IMR-90 (cell line): ENCODE results near the gene IL17D.

Source experiments
- BHLHE40 ChIP-seq: fragments of 150-350 bp; IDR thresholded peaks from 2 replicates; pipeline ENCODE4 v1.6.1; 2016; ENCODE audit warnings: mild to moderate bottlenecking, low read depth, low read length
- CEBPB ChIP-seq: IDR thresholded peaks from 2 replicates; pipeline ENCODE4 v1.6.1; 2012; ENCODE audit warnings: low read depth, low read length, improper control_type of control experiment
- CTCF ChIP-seq: conservative IDR thresholded peaks from 2 replicates; pipeline ENCODE4 v1.5.1; 2012; ENCODE audit warnings: mild to moderate bottlenecking, low read depth, low read length, improper control_type of control experiment
- MAFK ChIP-seq: IDR thresholded peaks from 2 replicates; pipeline ENCODE4 v1.6.1; 2012; ENCODE audit warnings: low read depth, low read length, improper control_type of control experiment
- POLR2A ChIP-seq: IDR thresholded peaks from 2 replicates; pipeline ENCODE4 v1.6.1; 2012; ENCODE audit warnings: mild to moderate bottlenecking, low read depth, low read length
- USF2 ChIP-seq: fragments of 150-350 bp; IDR thresholded peaks from 2 replicates; pipeline ENCODE4 v1.6.1; 2017; ENCODE audit warnings: mild to moderate bottlenecking, antibody characterized with exemption, low read length, low read depth

- TF ChIP-seq USF2 (no peak), CTCF (no peak), POLR2A (no peak), BHLHE40 (no peak), MAFK (no peak), CEBPB (peak; percentile 70)
Measured at GRCh38 chr13:20672772-20673171, 30.7 kb upstream of the IL17D start.
